OCI-LY3 (cell line): ENCODE data around the gene MUC6.

Experiments
- H2AFZ ChIP-seq: fragments of 200-600, 300-600 bp; shearing (Covaris generic); 2 replicates; pipeline ENCODE4 v1.6.0; 2014; ENCODE audit warnings: antibody characterized with exemption, low read depth, low read length
- H3K27ac ChIP-seq: fragments of 200-600, 300-600 bp; sonication (generic); 2 replicates; pipeline ENCODE4 v1.5.1; 2014; ENCODE audit warnings: mild to moderate bottlenecking, low read length, moderate library complexity, mixed read lengths
- H3K27me3 ChIP-seq: fragments of 200-600, 300-600 bp; sonication (generic); 2 replicates; pipeline ENCODE4 v1.6.1; 2014; ENCODE audit warnings: low read depth, low read length, mixed read lengths
- H3K36me3 ChIP-seq: fragments of 200-600, 300-600 bp; sonication (generic); replicated peaks from 2 replicates; pipeline ENCODE3; 2014; ENCODE audit warnings: low read depth, low read length, mixed read lengths
- H3K4me1 ChIP-seq: fragments of 300-600, 200-600 bp; sonication (generic); 2 replicates; pipeline ENCODE4 v1.6.1; 2014; ENCODE audit warnings: low read length, mixed read lengths
- H3K4me2 ChIP-seq: fragments of 200-600, 300-600 bp; sonication (generic); 2 replicates; pipeline ENCODE4 v1.6.1; 2014; ENCODE audit warnings: low read length, mixed read lengths
- H3K4me3 ChIP-seq: fragments of 300-600, 200-600 bp; sonication (generic); 2 replicates; pipeline ENCODE4 v1.5.1; 2014; ENCODE audit warnings: antibody characterized with exemption, mild to moderate bottlenecking, low read length, moderate library complexity
- H3K79me2 ChIP-seq: fragments of 300-600, 200-600 bp; shearing (Covaris generic); 2 replicates; pipeline ENCODE4 v1.6.1; 2014; ENCODE audit warnings: mild to moderate bottlenecking, low read length, mixed read lengths
- H3K9ac ChIP-seq: fragments of 300-600, 200-600 bp; shearing (Covaris generic); 2 replicates; pipeline ENCODE4 v1.6.0; 2014; ENCODE audit warnings: mild to moderate bottlenecking, low read length, moderate library complexity
- H3K9me3 ChIP-seq: fragments of 200-600, 300-600 bp; shearing (Covaris generic); 2 replicates; pipeline ENCODE4 v1.6.1; 2014; ENCODE audit warnings: low read length, mixed read lengths; ENCODE audit not compliant: insufficient read depth
- H4K20me1 ChIP-seq: fragments of 200-600, 300-600 bp; sonication (generic); 2 replicates; pipeline ENCODE4 v1.6.1; 2016; ENCODE audit warnings: low read length, mixed read lengths; ENCODE audit not compliant: insufficient read depth
- EZH2phosphoT487 ChIP-seq: fragments of 200-600 bp; shearing (Covaris generic); IDR thresholded peaks from 2 replicates; pipeline ENCODE4 v1.6.1; 2018; ENCODE audit warnings: antibody characterized with exemption, mixed run types, low read depth
- TF ChIP-seq, protein P1 (sequence below): fragments of 200-600, 300-600 bp; sonication (generic); IDR thresholded peaks from 2 replicates; pipeline ENCODE4 v1.5.1; 2014; ENCODE audit warnings: antibody characterized with exemption, low read length, low read depth

MUC6 gene

DNA sequence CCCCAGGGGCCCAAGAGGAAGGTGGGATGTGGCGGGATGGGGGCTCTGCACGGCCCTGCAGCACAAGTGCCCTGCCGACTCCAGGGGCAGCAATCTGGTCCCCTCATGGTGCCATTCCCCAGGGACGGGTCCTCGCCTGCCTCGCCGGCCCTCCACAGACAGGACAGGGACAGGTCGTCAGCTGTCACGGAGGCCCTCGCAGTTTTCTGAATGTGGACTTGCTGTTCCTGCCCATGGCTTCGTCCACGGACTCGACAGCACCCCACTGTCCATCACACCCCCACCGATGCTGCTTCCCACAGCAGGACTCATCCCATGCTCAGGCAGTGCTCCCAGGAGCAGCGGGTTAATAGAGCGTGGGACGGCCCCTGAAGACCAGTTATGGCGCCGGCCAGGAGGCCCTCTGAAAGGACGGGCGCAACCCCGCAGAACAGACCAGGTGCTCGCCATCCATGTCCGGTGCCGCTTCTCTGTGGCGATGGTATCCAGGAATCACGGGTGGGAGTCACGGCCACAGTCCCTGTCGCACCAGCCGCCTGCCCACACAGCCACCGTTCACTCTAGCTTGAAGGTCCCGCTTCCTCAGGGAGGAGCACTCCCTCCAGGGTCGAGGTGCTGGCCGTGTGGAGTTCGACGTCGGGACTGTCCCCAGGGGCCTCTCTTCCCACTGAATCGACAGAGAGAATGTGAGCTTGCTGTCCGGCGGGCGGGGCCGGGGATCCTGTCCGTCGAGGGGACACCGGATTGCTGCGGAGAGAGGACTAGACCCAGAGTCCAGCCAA lies 19.7 kb upstream of the MUC6 start:
- H3K4me2 ChIP-seq = no peak overlapping the region
- H4K20me1 ChIP-seq = no peaks in the 10 kb centered on the region
- H3K79me2 ChIP-seq = no peaks in the 10 kb centered on the region
- TF ChIP-seq EZH2phosphoT487 = no peak
- TF ChIP-seq, protein P1, sequence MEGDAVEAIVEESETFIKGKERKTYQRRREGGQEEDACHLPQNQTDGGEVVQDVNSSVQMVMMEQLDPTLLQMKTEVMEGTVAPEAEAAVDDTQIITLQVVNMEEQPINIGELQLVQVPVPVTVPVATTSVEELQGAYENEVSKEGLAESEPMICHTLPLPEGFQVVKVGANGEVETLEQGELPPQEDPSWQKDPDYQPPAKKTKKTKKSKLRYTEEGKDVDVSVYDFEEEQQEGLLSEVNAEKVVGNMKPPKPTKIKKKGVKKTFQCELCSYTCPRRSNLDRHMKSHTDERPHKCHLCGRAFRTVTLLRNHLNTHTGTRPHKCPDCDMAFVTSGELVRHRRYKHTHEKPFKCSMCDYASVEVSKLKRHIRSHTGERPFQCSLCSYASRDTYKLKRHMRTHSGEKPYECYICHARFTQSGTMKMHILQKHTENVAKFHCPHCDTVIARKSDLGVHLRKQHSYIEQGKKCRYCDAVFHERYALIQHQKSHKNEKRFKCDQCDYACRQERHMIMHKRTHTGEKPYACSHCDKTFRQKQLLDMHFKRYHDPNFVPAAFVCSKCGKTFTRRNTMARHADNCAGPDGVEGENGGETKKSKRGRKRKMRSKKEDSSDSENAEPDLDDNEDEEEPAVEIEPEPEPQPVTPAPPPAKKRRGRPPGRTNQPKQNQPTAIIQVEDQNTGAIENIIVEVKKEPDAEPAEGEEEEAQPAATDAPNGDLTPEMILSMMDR = no peak
- no peak overlapping the region for H2AFZ ChIP-seq
- H3K36me3 ChIP-seq = no peaks in the 10 kb centered on the region
- no peak overlapping the region for H3K4me3 ChIP-seq
- H3K9ac ChIP-seq = no peak overlapping the region
- no peak overlapping the region for H3K27ac ChIP-seq
- H3K27me3 ChIP-seq = no peaks in the 10 kb centered on the region
- no peaks in the 10 kb centered on the region for H3K9me3 ChIP-seq
- no peaks in the 10 kb centered on the region for H3K4me1 ChIP-seq

DNA sequence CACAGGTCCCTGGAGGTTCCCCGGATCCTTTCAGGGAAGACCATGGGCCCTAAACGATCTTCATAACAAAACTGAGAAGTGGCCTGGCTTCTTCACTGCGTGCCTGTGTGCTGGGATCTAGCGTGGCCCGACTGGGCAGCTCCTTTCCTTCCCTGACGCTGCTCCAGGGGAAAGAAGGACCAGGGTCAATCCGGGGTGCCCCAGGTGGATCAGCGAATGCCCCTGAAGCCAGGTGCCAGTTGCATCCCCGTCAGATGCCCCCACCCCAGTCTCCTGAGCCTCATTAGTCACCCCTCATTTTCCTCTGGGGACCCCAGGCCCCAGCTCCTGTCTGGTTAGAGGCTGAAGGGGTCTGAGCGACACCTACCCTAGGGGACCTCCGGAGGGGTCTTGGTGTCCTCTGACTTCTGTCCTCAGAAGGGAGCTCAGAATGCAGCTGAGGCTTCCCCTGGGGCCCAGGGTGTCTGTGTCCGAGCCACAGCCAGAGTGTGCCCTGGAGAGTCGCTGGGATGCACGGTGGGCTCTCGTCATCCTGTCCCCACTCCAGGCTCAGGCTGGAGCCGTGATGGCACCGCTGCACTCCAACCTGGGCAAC lies 18.7 kb upstream of the MUC6 start:
- TF ChIP-seq, protein P1 = no peak
- no peak for TF ChIP-seq EZH2phosphoT487
- H3K27me3 ChIP-seq = no peaks in the 10 kb centered on the region
- H3K27ac ChIP-seq = no peak overlapping the region
- no peak overlapping the region for H3K4me2 ChIP-seq
- no peaks in the 10 kb centered on the region for H3K36me3 ChIP-seq
- H3K4me1 ChIP-seq = no peaks in the 10 kb centered on the region
- no peaks in the 10 kb centered on the region for H4K20me1 ChIP-seq
- no peaks in the 10 kb centered on the region for H3K9me3 ChIP-seq
- H2AFZ ChIP-seq = no peak overlapping the region
- no peak overlapping the region for H3K4me3 ChIP-seq
- H3K79me2 ChIP-seq = no peaks in the 10 kb centered on the region
- no peak overlapping the region for H3K9ac ChIP-seq

- H2AFZ ChIP-seq = no peak overlapping the region
- no peaks in the 10 kb centered on the region for H3K36me3 ChIP-seq
- no peak overlapping the region for H3K27ac ChIP-seq
- no peak overlapping the region for H3K4me2 ChIP-seq
- H3K9me3 ChIP-seq = no peaks in the 10 kb centered on the region
- no peak overlapping the region for H3K9ac ChIP-seq
- H3K79me2 ChIP-seq = no peaks in the 10 kb centered on the region
- no peaks in the 10 kb centered on the region for H3K4me1 ChIP-seq
- H3K27me3 ChIP-seq = no peaks in the 10 kb centered on the region
- H3K4me3 ChIP-seq = no peak overlapping the region
- TF ChIP-seq EZH2phosphoT487 = no peak
- TF ChIP-seq, protein P1 = no peak
- no peaks in the 10 kb centered on the region for H4K20me1 ChIP-seq
Observed at GRCh38 chr11:1054143-1055108, 17.9 kb upstream of the MUC6 start.
